Activated CD8-positive, alpha-beta memory T cell treated with anti-CD3 and anti-CD28 coated beads, Interleukin-2, amount 50 U/mL, for 48 hours (primary cell): ENCODE measurements around the gene AOC1.
"Not testable (repeated sequence)": the region's sequence is repeated elsewhere in the genome, so short reads cannot be mapped to it uniquely, and the experiment has no call there.

Source experiments
- DNase-seq: peaks from one replicate; pipeline ENCODE4 v3.0.0-alpha.2; 2020

The AOC1 gene

DNA sequence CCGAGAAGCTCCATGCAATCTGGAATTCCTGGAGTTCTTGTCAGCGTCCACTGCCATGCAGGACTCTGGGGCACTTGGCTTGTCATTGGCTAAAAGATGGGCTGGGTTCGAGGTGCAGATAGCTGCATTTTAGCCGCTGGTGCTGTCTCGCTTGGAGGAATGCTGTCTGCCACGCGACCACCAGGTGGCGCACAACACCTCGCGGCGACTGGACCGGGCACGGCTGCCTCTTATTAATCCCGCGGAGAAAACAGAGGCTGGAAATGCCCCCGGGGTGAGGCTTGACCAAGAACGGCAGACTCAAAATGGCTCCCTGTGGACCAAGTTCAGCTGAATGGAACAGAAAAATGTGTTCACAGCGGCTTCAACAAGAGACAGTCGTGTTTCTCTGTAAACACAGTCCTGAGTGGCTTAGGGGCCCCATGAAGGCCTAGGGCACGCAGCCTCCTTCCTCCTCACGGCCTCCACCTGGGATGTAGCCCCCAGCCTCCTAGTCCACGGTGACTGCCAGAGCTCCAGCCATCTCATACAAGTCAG, 46.2 kb downstream of the AOC1 start:
- peak; percentile 95 for DNase-seq

DNA sequence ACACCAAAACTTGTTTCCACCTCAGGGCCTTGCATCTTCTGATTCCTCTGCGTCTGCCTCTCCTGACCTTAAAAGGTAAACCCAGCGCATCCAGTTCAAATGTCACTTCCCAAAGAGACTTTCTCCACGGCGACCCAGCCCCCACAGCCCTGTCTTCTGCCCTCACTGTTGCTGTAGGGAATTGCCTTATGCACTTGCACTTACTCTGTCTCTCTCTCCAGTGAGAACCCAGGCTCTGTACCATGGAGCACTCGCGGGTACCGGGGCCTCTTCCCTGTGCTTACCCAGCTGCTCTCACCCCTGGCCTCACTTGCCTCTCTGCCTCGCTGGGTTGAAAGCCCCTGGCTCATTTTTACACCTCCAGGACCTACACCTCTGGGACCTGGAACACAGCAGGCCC, 48.4 kb downstream of the AOC1 start:
- DNase-seq, result no peak

DNA sequence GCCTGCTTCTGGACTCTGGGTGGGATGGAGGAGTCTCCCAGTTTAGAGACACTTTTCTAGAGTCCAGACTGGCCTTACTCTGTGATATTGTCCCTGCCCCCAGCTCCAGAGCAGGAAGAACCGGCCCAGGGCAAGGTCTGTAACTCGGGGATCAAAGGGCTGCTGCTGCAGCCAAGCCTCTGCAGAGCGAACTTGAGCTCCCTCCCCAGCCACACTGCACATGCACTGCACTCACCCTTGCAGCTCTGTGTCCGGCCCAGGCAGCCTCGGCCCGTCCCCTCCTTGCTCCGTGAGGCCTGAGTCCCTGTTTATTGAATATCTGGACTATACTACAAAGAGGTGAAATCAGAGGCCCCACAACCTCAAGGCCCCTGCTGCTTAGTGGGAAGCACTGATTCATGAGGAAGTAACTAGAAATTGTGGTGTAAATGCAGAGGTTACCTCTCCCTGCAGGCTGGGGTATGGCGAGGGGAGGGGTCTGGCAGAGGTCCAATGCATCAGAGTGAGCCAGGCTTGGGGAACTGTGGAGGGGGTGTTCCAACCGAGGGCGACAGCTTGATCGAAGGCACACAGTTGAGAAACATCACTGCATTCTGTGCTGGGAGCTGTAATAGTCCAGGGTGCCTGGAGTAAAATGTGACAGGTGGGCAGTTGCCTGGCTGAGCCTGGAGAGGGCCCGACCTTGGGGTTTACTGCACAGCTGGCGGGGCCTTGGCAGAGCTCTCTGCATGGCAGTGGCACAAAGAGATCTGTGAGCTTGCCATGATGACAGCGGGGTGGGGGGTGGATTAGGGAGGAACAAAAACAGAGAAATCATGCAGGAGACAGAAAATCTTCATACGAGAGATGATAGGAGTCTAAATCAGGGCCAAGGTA, 49.1 kb downstream of the AOC1 start:
- DNase-seq, result no peak

DNA sequence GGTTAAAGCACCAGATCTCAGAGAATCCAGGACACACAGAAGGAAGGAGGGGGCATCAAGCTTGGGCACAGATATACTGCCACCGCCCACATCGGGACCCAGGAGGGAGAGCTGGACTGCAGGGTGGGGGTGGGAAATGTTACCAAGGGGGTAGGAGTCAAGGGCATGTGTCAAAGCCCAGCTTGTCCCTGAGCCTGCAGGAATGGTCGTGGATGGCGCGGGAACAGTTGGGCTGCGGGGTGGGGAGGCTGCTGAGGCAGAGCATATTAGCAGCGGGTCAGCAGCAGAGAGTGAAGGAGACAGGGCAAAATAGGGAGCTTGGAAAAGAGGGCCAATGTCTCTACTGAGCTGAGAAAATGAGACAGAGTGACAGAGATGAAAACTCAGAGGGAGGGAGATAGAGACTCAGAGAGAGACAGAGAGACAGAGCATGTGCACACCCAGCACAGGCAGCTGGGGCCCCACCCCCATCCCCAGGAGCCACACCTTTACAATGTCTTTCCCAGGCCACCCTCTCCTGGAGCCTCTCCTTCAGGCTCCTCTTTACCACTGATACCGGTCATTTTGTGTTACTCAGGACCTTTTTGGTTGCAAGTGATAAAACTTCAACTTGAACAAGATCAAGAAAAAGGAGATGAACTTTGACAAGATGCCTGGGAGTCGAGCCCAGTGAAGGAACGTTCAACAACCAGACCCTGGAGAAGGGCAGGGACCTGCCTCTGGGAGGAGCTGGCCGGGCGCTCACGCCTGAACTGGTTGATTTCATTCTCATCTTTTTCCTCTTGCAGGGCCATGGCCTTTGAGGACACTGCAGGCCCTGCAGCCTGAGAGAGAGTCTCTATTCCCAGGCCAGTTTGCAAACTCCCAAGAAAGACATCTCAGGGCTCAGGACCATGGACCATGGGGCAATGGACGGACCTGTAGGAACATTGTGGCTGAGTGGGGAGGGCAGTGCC, 50.0 kb downstream of the AOC1 start:
- no peak for DNase-seq

DNA sequence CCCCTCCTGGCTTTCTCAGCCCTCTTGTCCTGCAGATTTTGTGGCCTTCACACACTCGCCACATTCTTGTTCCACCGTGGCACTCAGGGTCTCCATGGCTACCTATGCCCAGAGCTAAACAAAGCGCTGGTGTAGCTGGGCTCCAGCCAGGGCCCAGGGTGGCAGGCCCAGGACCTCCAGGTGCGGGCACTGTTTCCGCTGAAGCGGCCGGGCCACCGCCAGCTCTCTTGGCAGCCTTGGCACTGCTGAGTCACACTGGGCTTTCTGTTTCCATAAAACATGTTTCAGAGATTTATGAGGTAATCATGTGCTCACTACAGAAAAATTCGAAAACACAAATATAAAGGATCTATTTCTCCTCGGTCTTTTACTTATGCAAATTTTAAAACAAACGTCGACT, 51.3 kb downstream of the AOC1 start:
- no peak for DNase-seq

DNA sequence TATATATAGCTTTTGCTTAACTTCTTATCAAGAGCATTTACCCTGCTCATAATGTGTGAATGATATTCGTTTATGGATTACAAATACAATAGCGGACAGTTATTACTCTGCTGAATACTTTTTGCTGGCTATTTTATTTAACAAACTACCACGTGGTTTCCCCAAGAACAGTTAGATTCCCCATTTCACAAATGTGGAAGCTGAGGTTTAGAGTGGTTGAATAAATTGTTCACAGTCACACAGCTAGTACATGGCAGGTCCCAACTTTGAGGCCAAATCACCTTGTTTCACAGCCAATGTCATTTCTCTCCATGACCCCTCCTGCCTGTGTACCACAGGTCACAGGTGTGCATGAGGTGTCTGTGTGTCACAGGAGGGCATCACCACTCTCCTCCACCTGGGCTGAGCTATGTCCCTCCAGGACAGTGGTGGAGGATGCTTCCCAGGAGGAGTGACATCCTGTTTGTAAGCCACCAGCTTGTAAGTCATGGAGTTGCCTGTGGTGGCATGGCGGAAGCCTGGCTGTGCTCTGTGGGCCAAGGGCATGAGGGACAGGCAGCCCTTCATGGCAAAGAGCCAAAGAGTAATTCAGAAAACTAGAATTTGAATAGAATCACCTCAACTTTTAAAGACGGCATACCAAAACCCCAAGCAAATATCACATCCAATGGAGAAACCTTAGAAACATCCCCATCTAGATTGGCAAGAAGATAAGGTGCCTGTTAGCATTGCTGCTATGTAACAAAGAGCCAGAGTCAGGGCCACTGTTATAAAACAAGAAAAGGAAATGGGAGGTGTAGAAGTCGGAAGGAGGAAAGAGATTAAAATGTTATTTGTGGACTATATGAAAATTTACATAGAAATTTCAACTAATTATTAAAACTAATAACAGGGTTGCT, 51.9 kb downstream of the AOC1 start:
- DNase-seq, result no peak

DNA sequence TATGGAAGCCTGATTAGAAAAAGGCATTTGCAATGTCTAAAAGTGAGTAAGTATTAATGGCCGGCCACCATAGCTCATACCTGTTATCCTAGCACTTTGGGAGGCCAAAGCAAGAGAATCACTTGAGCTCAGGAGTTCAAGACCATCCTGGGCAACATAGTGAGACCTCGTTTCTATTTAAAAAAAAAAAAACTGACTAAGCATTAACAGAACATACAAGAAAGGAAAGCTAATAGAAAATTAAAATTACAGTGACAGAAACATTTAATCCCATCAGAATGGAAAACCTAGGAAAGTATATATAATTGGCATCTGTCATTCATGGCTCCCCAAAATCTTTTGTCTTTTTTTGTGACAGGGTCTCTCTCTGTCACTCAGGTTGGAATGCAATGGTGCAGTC, 55.9 kb downstream of the AOC1 start:
- no peak for DNase-seq

DNA sequence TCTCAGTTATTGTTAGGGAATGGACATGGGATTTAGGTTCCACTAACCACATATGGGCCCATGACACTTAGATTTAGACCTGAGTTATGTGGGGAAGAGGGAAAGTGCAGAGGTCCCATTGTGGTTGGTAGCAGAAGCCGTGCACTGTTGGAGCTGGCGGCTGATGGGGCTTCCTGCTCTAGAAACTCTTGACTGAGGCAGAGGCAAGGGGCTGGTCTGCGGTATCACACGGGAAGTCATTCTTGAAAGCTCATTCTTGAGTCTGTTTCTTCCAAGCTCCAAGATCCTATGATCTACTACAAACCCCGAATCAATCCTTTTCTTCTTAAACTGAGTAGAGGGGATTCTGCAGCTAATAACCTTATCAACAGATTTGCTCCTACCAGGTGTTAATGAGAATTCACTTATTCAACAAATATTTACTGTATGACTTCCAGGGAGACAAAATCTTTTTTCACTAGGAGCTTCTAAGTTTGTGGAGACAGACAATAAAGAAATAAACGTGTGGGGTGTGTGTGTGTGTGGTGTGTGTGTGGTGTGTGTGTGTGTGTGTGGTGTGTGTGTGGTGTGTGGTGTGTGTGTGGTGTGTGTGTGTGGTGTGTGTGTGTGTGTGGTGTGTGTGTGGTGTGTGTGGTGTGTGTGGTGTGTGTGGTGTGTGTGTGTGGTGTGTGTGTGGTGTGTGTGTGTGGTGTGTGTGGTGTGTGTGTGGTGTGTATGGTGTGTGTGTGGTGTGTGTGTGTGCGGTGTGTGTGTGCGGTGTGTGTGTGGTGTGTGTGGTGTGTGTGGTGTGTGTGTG, 57.1 kb downstream of the AOC1 start:
- DNase-seq, result no peak

DNA sequence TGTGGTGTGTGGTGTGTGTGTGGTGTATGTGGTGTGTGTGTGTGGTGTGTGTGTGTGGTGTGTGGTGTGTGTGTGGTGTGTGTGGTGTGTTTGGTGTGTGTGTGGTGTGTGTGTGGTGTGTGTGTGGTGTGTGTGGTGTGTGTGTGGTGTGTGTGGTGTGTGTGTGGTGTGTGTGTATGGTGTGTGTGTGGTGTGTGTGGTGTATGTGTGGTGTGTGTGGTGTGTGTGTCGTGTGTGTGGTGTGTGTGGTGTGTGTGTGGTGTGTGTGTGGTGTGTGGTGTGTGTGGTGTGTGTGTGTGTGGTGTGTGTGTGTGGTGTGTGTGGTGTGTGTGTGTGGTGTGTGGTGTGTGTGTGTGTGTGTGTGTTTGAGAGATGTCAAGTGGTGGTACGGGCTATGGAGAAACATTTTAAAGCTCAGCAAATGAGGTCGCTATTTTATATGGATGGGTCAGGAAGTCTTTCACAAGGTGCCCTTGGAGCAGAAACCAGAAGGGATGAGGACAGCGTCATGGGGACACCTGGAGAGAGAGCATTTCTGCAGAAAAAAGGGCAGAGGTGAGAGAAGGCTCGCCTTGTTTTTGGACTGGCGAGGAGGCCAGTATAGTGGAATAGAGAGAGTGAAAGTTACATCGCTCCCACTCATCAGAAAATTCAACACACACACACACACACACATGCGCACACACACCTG, 58.1 kb downstream of the AOC1 start:
- DNase-seq, result not testable (repeated sequence)

DNA sequence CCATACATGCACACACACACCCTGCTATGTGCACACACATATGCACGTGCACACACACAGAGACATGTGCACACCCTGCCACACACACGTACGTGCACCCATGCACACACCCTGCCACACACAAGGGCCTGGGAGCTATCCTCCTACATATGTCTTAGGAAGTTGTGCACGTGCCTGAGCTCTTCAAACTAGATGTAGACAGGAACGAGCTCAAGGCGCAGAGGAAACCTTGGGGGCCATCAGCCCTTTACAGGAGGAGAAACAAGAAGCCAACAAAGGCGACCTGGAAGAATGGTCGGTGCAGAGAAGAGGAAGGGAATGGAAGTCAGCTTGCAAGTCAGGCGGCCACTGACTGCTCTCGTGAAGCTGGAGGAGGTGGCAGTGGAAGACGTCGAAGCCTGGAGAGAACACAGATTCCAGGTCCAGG, 58.7 kb downstream of the AOC1 start:
- no peak for DNase-seq
